Globus pallidus (tissue), 1 donor: ENCODE data around the gene NFATC2.

Source experiments
- DNase-seq: peaks from one replicate; pipeline ENCODE4 v3.0.0-alpha.2; 2015; ENCODE audit warnings: low spot score

The NFATC2 gene

DNA sequence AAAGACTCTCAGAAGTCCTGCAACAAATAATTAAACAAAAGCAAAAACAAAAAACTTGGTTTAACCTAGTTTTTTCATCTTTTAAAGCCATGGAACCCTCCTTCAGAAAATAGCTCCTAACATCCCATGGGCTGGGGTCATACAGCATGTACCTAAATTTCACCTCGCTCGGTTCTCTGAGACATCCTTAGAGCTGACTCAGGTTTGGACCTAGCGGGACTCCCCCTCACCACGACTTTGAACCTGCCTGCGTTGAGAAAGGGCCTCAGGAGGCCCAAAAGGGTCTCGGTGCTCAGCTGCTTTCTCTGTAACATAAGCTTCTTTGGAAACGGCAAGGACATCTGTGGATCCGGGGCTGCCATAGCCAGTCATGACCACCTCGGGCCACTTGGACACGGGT lies 112.8 kb downstream of the NFATC2 start:
- DNase-seq: no peak

DNA sequence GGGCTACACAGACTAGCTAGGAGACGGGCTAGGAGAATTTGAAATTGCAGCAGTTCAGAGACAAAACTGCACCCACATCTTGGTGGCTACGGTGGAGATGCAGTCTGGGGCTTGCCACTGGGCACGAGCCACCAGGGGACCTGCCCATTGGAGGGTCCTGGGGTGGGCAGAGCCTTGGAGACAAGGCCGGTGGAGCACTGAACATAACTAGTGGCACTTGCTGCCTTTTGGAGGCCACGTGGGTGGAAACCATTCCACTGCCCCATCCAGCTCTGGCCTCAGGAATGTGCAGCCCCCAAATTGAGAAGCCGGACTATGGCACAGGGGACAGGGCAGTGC lies 113.4 kb downstream of the NFATC2 start:
- no peak for DNase-seq

DNA sequence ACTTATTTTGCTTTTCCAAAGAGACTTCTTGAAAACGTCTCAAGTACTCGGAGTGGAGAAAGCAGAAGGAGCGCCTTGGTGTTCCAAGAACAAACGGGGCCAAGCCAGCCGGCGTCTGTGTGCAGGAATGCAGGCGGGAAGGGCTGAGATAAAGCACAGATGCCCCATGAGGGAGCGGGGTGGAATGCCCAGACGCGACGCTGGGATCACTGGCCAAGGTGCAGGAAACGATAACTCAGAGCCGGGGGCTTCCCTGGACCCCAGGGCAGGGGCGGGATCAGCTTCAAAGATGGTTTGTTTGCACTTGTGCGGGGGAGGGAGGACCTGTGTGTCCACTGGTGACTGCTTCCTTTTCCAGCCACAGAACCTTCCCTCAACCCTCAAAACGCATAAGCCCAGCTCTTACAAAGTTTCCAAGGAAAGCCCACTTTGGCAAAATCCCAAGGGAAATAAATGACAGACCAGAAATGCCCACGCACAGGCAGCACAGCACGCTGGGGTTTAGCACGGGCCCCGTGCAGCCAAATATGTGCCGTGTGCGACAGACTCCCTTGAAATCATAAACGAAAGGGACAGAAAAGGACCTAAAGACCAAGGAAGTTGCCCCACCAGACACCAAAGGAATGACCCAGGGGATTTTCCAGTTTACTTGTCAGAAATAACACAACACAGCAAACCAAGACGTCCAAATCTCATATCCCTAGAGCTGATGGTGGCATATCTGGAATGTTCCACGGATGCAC lies 113.9 kb downstream of the NFATC2 start:
- DNase-seq: no peak

DNA sequence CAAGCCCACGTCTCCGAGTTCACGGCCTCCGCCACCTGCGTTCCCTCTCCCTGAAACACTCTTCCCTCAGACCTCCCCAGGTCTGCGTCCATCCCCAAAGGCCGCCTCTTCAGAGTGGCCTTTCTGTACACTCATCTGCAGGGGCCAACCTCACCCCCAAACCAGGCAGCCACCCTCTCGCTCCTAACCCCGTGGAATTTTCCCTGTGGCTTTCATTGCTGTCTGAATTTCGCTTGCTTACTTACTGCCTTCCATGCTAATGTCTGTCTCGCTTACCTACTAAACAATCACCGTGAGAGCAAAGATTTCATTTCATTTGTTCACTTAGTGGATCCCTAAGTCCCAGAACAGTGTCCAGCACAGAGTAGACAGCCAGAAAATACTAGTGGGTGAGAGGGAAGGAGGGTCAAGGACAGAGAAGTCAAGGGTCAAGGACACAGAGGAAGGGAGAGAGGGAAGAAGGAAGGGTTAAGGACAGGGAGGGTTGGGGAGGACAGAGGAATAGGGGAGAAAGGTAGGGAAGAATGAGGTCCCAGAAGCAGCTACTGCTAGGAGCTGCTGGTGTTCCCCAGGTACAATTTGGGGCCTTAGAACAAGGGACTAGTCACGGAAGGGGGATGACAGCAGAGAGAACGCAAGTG lies 114.7 kb downstream of the NFATC2 start:
- DNase-seq: no peak

DNA sequence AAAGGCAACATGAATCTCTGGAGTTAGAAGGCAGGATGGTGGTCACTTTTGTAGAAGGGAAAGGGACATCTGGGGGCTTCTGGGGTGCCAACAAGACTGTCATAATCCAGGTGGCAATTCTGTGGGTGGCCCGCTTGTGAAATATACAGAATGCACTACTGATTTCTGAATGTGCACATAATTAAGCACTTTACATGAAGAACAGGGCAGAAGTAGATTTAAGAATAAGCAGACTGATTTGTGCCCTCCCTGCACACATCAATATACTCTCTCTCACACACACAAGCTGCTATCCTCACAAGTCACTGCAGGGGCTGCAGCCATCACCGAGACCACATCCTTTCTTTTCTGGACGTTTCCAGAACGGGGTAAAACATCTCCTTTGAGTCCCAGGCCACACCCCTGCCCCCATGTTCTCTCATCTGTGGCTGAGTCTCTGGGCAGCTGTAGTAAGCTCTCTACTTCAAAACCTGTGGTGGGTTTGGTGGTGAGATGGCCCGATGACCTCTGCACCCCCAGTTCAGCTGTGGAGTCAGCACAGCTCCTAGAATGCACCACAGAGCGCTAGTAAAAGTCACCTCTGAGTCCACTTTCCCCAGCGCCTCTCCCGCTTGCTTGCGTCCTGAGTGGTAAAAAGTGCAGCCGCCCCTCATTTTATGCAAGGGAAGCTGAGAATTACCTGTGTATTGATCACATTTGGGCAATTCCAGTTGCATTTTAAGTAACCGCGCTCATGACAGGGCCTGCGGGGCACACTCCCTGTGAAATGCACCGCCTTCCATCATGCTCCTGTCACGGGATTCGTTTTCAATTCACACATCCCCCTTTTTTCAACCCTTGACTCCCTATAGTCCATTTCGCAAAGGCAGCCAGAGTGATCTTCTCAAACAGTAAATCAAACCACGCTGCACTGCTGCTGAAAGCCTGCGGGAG lies 115.5 kb downstream of the NFATC2 start:
- no peak for DNase-seq

DNA sequence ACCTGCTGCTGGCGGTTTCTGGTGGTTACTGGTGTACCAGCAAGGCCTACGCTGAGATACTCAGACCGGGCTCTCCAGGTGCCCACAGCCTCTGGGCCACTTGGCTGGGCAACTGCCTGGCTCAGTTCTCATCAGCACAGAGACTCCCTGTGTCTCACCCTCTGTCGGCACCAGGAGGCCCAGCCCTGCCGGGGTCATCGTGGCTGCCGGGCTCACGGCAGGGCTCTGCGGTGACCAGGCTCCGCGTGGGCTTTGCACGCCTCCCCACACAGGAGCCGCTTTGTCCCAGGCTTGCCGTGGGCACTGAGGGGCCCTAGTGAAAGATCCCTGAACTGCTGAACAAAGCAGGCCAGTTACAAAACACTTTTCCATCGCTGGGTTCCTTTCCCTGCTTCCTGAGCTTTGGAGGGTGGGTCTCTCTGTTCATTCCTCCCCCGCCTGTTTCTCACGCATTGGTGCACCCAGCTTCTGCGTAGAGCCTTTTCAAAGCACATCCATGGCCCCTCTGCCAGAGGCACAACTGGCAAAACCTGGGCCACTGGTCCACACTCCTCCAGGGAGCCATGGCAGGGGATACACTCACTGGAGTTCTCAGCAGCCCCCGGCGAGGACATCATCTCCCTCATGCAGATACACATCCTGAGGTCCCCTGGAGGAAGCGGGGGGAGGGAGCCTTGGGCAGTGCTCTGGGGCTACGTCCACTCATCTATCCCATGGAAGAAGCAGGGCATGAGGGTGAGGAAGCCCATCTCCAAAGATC lies 117.0 kb downstream of the NFATC2 start:
- no peak for DNase-seq

DNA sequence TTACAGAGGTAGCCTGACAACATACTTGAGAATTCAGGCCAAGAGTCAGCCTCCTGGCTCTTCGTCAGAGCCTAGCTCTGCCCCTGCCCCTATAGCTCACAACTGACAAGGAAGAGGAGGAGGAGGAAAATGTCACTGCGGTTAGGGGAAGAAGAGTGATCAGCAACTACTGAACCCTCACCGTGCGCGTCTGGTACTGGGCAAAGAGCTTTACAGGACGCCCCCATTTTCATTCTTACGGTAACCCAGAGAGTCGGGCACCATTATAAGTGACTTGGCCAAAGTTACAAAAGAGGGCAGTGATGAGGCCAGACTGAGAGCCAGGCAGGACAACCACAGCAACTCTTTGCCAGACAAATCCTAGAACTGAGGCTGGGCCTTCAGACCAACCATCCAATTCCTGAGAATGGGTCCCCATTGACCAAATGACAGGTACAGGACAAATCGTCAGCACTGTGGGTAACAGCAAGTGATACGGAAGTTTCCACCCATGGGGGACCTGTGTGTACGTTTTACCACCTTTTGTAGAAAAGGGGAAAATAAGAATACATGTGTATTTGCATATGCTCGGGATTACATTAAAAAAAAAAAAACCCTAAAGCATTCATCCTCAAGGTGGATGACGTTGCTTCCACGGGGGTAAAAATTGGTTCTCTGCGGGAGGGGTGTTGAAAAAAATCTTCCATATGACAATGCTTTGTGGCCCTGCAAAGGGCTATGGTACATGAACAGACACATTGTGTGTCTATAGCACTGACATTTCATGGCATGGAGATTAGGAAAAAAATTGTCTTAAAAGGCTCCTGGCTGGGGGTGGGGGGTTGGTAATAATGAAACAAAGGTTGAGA lies 118.0 kb downstream of the NFATC2 start:
- no peak for DNase-seq

DNA sequence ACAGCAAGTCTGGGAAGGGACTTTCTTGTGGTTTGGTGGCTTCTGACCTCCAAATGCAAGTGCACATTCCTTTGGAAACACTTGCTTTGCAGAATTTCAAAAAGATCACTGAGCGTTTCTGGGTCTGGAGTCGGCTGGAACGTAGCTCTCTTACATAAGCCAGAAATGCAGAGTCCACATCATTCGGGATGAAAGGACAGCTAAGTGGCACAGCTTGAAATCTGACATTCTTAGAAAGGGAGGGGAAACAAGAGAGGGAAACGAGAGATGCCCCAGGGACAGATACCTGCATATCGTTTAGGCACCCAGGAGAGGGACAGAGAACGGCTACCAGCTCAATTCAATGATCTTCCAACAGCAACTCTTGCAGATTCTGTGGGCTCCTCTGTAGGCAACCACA lies 118.7 kb downstream of the NFATC2 start:
- DNase-seq: no peak

DNA sequence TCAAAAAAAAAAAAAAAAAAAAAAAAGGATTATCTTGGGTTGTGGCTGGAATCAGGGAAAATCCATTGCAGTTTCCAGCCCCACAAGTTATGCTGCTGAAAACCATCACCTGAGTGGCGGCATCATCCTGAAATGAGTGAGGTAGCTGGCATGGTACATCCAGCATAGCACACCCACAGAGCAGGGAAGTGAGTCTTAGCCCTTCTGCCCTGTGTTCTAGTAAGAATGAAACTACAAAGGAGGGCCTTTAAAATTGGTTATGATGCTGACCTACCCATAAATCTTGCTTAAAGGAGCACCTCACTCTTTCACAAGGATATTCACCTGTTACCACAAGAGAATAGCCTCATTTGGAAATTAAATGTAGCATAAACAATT lies 119.2 kb downstream of the NFATC2 start:
- DNase-seq: no peak

DNA sequence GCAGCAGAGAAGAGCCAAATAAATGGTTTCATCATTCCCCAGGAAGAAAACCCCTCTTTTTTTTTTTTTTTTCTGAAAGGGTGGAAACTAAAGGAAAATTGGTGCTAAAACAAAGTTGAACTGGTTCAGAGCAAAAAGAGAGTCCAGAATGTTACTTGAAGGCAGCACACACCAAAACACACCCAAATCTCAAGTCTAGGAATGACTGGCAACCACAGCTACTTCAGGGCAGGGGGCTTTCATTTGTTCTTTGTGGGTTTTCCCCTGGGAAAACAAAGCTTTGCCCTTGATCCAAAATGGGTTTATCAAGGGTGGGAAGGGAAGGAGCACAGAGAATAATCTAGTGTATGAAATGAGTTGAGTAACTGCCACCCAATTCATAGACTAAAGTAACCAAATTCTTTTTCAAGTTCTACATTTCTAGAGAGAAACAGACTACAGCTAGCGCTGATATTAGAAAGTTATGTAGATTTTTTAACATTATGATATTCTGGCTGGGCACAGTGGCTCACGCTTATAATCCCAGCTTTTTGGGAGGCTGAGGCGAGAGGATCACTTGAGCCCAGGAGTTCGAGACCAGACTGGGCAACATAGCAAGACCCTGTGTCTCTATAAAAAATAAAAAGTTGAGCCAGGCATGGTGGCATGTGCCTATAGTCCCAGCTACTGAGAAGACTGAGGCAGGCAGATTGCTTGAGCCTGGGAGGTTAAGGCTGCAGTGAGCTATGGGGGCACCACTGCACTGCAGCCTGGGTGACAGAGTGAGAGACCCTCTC lies 119.8 kb downstream of the NFATC2 start:
- DNase-seq: no peak

DNA sequence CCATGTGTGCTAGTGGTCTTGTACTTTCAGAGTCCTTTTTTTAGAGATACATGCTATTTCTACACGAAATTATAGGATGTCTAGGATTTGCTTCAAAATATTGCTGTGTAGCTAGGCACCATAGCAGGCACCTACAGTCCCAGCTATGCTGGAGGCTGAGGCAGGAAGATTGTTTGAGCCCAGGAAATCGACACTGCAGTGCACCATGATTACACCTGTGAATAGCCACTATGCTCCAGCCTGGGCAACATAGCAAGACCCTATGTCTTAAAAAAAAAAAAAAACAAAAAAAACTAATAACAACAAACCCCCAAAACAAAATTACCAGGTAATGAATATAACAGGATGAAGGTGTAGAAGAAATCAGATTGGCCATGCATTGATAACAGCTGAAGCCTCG lies 121.7 kb downstream of the NFATC2 start:
- DNase-seq: no peak

DNA sequence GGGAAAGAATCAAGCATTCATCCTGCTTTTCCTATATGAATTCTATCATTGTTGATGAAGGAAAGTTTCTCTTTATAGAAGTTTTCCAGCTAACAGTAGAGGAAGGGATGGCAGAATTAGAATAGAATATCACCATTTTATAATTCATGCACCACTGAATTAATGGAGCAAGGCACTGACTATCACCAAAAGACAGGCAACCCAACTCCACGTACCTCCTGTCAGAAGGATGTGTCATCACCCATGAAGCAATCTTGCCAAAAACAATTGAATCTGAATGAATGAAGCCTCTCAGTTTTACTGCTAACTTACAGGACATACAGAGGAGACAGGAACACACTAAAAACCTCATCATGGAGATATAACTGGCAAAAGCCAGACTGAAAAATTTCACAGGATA lies 122.4 kb downstream of the NFATC2 start:
- no peak for DNase-seq

DNA sequence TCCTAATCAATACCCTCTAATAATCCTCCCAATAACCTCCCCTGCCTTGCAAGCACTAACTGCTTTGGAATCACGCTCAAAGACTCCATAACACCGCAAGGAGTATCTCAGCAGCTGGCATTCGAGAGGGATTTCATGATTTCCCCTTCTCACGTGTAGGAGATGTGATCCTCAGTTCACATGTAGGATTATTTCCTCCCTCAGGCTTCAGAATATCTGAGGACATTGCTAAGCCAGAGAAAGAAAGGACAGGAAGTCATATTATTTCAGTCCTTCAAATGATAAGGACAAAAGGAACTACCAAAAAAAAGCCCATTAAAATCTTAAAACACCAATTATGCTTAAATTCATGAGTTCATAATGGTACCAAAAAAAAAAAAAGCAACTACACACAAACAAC lies 122.9 kb downstream of the NFATC2 start:
- no peak for DNase-seq

DNA sequence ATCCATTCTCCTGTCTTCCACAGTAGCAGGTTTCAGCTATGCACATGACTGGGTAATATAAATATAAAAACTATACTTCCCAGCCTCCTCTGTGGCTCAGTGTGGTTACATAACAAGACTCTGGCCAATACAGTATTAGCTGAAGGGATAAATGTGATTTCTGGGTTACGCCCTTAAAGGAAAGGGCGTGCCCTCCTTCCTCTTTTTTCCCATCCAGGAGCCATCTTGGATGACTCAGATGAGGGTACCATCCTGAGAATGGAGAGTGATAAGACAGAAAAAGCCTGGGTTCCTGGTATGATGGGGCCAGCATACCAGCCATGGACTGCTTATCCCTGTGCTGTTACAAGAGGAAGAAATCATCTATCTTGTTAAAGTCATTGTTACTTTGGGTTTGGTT lies 123.3 kb downstream of the NFATC2 start:
- DNase-seq: no peak

DNA sequence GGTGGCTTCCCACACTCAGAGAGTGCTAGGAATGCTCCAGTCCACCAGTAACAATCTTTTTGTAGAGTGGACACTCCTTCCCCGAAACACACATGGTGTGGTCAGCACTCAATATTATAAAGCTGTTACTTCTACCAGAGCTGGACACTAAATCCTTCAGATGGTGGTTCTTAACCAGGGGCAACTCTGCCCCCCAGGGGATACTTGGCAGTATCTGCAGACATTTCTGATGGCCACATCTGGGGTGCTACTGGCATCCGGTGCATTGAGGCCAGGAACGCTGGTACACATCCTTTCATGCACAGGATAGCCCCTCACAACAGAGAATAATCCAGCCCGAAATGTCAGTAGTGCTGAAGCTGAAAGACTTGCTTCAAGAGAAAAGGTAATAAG lies 124.4 kb downstream of the NFATC2 start:
- no peak for DNase-seq

DNA sequence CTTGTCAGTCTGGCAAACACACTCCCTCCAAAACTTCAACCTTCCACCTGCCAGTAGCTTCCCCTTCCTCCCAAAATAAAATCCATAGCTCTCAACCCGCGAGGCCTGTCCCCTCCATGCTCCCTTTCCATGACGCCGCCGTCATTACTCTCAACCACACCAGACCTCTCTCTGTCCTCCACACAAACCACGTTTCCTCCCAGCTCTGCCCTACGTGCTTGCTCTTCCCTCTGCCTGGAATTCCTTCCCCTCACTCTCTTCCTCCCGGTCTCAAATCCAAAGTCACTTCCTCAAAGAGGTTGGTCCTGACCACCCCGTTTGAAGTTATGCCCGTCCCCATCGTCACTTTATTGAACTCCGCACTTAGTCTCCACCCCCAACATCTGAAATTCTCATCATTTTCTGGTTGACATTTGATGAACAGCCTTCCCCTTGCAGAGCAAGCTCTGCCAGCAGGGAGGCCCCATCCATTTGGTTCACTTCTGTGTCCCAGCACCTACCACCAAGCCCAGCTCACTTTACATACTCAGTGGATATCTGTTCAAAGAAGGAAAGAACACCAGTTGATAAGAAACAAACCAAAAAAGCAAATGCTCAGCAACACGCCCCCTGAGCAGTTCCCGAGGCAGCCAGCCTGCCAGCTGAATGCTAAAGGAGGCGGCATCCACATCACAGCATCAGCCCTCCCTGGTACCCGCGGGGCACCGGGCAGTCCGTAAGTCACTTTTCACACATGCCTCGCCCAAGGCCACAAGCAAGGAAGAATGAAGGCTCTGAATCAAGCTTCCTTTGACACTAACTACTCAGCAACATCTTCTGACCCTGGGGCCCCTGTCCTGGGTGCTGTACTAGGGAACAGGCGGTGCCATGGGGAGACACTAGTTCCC lies 125.0 kb downstream of the NFATC2 start:
- no peak for DNase-seq

DNA sequence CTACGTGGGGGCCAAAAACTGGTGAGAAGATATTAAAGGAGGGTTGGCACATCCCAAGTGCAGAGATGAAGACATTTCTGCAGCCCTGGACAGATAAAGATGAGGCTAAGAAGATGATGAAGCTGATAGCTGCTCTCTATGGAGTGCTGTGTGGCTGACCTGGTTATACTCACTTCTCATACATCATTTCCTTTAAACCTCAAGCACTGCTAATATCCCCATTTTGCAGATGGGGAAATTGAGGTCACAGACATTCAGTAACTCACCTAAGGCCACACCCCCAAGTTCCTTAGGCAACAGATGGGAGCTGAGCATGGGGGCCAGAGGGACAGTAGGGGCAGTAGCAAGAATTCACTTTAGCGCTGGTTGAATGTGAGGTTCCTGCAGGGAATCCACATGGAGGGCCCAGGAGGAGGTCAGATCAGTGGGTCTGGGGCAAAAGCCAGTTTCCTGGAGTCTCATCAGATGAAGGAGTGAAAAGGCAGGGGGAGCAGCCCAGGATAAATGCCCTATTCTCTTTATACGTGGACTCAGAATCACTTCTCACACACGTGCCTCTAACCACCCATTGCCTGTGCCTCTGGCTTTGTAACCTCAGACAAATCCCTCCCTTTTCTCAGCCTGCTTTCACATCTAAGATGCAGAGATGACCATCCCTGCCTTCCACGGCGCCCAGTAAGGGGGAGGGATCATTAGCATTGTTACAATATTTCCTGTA lies 125.8 kb downstream of the NFATC2 start:
- DNase-seq: no peak

DNA sequence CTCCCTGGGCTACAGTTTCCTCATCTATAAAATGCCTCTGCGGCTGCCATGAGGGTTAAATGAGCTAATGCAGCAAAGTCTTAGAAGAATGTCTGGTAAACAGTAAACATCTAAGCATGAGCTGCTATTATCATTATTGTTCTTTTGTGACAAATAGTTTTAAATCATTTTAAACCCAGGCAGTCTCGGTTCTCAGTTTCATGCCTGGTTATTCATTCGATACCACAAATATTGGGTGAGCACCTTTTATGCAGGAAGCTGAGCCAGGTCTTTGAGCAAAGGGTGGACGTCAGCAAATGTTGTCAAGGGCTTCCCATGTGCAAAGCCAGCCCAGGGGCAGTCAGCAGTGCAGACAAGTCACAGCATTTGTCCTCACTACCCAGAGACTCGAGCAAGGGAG lies 128.7 kb downstream of the NFATC2 start:
- no peak for DNase-seq

DNA sequence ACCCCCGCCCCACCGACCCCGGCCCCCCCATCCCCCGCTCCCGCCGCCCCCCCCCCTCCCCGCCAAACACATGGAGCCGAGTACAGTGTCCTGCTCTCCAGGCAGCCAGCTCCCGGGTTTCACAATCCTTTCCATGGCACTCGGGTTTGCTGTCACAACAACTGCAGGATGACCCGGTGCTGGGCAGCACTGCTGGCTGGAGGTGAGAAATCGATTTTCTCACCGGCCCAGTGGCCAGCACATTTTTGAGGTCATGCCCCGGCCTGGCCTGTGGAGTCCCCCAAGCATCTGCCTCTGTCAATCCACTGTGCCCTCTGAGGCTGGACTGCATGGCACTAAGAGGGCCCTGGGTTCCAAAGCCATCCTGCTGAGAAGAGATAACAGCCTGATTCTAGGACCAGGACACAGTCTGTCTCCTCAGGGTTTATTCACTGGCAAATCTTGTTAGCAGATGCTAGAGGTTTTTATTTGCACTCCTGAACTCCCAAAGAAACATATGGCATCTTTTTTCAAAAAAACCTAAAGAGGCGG lies 129.5 kb downstream of the NFATC2 start:
- DNase-seq: no peak
